ENCODE measurements around the gene GRAP2.

DNA sequence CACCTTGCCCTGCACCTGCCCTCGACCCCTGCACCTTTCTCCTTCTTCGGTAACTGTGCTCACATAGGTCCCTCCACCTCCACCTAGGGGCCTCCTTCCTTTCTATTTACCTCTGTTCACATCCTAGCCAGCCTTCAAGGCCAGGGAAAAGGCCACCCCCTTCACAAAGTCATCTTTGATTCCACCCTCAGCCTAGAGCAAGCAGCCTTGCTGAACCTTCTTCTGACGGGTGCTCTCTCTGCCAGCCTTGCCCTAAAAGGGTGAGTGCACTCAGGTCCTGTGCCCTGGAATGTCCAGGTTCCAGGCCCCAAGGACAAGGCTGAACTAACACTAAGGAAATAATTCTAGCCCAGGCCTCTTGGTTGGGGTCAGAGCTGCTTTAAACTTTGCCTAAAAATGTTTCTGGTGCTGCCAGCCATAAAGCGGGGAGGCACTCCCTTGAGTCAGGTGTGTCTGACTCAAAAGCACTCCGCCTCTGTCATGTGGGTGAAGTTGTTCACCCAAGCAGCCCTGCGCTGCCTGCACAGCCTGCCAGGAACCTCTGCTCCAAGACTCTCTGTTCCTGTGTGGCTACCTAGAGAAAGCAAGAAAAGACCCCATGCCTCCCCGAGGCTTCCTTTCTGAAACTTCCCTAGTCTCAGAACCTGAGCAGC is 84.6 kb downstream of the GRAP2 start:
- TF ChIP-seq, protein P1, sequence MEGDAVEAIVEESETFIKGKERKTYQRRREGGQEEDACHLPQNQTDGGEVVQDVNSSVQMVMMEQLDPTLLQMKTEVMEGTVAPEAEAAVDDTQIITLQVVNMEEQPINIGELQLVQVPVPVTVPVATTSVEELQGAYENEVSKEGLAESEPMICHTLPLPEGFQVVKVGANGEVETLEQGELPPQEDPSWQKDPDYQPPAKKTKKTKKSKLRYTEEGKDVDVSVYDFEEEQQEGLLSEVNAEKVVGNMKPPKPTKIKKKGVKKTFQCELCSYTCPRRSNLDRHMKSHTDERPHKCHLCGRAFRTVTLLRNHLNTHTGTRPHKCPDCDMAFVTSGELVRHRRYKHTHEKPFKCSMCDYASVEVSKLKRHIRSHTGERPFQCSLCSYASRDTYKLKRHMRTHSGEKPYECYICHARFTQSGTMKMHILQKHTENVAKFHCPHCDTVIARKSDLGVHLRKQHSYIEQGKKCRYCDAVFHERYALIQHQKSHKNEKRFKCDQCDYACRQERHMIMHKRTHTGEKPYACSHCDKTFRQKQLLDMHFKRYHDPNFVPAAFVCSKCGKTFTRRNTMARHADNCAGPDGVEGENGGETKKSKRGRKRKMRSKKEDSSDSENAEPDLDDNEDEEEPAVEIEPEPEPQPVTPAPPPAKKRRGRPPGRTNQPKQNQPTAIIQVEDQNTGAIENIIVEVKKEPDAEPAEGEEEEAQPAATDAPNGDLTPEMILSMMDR (IDR thresholded peaks at IDR 0.05) = no peak
- TF ChIP-seq POLR2AphosphoS5 (IDR thresholded peaks at IDR 0.05) = no peak
- TF ChIP-seq EP300 (IDR thresholded peaks at IDR 0.05) = no peak
- no peak for TF ChIP-seq POLR2A (IDR thresholded peaks at IDR 0.05)
